Astrocyte of the spinal cord (primary cell): ENCODE results near the gene WDR70.
A peak's percentile ranks its signal among the peaks of the same experiment; 100 is the strongest.

Experiments used
- DNase-seq: peaks from one replicate; pipeline ENCODE4 v3.0.0; 2011; ENCODE audit warnings: low read depth, low spot score
- H3K4me3 ChIP-seq: 2 replicates; pipeline ENCODE4 v1.5.1; 2011; ENCODE audit warnings: low read depth, mild to moderate bottlenecking, low read length, moderate library complexity
- in situ Hi-C: cut with HindIII; loops from 2 replicates; pipeline ENCODE4 v1.10.0; 2017; ENCODE audit warnings: low sequenced_read_pairs
- TF ChIP-seq, protein P1 (sequence below): IDR thresholded peaks from 2 replicates; pipeline ENCODE4 v1.5.1; 2012; ENCODE audit warnings: low read depth, mild to moderate bottlenecking, low read length, inconsistent platforms

WDR70 gene

GRCh38 chr5:37565062-37565670 is 186.0 kb downstream of the WDR70 start:
- DNase-seq = peak; percentile 4
- no peak overlapping the region for H3K4me3 ChIP-seq
- TF ChIP-seq, protein P1, sequence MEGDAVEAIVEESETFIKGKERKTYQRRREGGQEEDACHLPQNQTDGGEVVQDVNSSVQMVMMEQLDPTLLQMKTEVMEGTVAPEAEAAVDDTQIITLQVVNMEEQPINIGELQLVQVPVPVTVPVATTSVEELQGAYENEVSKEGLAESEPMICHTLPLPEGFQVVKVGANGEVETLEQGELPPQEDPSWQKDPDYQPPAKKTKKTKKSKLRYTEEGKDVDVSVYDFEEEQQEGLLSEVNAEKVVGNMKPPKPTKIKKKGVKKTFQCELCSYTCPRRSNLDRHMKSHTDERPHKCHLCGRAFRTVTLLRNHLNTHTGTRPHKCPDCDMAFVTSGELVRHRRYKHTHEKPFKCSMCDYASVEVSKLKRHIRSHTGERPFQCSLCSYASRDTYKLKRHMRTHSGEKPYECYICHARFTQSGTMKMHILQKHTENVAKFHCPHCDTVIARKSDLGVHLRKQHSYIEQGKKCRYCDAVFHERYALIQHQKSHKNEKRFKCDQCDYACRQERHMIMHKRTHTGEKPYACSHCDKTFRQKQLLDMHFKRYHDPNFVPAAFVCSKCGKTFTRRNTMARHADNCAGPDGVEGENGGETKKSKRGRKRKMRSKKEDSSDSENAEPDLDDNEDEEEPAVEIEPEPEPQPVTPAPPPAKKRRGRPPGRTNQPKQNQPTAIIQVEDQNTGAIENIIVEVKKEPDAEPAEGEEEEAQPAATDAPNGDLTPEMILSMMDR = no peak
- in situ Hi-C loops = no loop called here

DNA sequence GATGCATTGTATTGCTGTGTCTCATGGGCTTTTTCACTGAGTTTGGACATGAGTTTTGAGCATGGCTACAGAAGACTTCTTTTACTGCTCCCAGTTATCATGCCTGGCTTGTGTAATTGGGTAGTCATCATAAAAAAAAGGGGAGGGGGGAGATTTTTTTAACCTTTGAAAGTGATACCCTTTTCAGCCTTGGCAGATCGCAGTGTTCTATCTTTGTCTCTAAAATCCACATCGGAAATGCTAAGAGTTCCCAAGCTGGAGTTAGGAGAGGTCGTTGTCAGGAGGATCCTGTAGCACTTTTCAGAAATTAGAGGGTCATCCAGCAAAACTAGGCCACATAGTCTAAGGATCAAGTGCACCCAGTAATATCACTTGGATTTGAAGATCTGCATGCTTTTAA is 188.4 kb downstream of the WDR70 start:
- no peak overlapping the region for H3K4me3 ChIP-seq
- in situ Hi-C loops = no loop called here
- TF ChIP-seq, protein P1 = no peak
- DNase-seq = no peak

DNA sequence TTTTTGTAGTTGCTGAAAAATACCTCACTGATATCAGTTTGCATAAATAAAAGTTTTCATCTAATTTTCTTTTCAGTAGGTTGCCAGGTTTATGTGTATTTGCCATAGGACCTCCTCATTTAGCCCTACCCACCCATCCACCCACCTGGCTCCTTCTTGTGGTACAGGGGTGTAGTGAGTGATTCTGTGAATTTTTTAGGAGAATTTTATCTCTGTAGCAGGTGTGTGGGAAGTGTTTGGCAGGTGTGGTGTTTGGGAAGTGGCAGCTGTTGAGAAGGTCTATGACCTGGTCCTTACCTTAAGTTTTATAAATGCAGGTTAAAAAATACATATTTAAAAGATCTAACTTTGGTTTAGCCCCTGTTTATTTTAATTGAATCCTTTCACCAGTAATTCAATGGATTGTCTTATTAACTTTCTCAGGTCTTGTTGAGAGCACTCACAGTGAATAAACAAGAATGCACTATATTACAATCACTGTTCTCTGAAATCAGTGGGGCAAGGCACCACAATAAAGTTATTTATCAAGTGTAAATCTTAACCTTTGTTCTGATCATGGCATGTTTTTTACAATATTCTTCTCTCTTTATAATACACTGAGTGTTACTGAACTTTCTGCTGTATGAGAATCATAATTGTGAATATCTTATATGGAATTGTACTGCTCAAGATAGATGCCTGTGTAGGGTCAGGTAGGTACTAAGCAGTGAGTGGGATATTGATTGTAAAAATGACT is 189.1 kb downstream of the WDR70 start:
- in situ Hi-C loops = no loop called here
- no peak overlapping the region for H3K4me3 ChIP-seq
- TF ChIP-seq, protein P1 = no peak
- DNase-seq = no peak

GRCh38 chr5:37568893-37569292 is 189.8 kb downstream of the WDR70 start:
- TF ChIP-seq, protein P1 = no peak
- no peak overlapping the region for H3K4me3 ChIP-seq
- no peak for DNase-seq
- in situ Hi-C loops = no loop called here

- in situ Hi-C loops = no loop called here
- no peak for DNase-seq
- TF ChIP-seq, protein P1 = no peak
- no peak overlapping the region for H3K4me3 ChIP-seq
These were observed 190.3 kb downstream of the WDR70 start for GRCh38 chr5:37569466-37569865.

GRCh38 chr5:37570597-37570996 is 191.5 kb downstream of the WDR70 start:
- no peak for DNase-seq
- TF ChIP-seq, protein P1 = no peak
- no peak overlapping the region for H3K4me3 ChIP-seq
- in situ Hi-C loops = no loop called here
